ENCODE data around the gene C20orf141.

Gene C20orf141

DNA sequence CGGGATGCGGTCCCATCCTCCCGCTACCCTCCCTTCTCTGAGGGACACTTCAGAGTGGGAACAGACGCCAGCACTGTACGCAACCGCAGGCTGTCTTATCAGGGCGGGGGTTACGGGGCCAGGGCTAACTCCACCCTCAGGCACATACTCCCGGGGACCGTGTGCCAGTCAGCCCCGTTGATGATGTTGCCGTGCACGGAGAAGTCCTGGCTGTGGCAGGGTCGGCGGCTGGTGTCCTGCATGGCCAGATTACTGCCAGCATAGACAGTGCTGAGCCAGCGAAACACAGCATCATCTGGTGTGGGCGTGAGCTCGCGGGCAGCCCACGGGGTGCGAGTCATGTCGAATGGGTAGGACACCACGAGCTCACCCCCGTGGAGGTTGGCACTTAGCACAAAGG, 19.3 kb upstream of the C20orf141 start:
- TF ChIP-seq, protein P1, sequence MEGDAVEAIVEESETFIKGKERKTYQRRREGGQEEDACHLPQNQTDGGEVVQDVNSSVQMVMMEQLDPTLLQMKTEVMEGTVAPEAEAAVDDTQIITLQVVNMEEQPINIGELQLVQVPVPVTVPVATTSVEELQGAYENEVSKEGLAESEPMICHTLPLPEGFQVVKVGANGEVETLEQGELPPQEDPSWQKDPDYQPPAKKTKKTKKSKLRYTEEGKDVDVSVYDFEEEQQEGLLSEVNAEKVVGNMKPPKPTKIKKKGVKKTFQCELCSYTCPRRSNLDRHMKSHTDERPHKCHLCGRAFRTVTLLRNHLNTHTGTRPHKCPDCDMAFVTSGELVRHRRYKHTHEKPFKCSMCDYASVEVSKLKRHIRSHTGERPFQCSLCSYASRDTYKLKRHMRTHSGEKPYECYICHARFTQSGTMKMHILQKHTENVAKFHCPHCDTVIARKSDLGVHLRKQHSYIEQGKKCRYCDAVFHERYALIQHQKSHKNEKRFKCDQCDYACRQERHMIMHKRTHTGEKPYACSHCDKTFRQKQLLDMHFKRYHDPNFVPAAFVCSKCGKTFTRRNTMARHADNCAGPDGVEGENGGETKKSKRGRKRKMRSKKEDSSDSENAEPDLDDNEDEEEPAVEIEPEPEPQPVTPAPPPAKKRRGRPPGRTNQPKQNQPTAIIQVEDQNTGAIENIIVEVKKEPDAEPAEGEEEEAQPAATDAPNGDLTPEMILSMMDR (conservative IDR thresholded peaks at IDR 0.05; ENCODE audit: low read depth, low read length) = no peak
- H3K4me3 ChIP-seq (ENCODE audit: low read length) = no peak overlapping the region
- no peak for DNase-seq (ENCODE audit: low read depth)

DNA sequence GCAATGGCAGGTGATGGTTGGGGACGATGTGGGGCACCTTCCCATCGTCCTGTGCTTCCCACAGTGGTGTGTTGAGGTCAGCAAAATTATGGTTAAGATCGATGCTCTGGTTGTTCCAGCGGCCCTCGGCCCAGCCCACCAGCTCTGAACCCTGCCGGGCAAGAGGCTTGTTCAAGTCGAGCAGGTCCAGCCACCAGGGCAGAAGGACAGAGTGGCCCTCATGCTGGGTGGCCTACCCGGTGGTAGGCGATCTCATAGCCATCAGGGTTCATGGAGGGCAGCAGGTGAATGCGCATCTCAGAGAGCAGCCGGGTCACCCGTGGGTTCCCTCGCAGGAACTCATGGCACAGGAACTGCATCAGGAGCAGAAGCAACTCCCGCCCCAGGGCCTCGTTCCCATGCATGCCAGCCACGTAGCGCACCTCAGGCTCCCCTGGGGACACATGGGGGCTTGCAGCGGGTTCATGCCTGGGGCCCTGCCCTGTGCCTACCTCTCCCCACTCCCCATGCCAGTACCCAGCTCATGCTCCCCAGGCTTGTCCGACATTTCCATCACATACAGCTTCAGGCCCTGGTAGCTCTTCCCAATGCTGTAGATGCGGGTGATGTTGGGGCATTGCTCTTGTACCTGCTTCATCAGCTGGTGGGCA, 18.7 kb upstream of the C20orf141 start:
- TF ChIP-seq, protein P1 (conservative IDR thresholded peaks at IDR 0.05; ENCODE audit: low read depth, low read length) = no peak
- DNase-seq (ENCODE audit: low read depth) = no peak
- H3K4me3 ChIP-seq (ENCODE audit: low read length) = no peak overlapping the region

DNA sequence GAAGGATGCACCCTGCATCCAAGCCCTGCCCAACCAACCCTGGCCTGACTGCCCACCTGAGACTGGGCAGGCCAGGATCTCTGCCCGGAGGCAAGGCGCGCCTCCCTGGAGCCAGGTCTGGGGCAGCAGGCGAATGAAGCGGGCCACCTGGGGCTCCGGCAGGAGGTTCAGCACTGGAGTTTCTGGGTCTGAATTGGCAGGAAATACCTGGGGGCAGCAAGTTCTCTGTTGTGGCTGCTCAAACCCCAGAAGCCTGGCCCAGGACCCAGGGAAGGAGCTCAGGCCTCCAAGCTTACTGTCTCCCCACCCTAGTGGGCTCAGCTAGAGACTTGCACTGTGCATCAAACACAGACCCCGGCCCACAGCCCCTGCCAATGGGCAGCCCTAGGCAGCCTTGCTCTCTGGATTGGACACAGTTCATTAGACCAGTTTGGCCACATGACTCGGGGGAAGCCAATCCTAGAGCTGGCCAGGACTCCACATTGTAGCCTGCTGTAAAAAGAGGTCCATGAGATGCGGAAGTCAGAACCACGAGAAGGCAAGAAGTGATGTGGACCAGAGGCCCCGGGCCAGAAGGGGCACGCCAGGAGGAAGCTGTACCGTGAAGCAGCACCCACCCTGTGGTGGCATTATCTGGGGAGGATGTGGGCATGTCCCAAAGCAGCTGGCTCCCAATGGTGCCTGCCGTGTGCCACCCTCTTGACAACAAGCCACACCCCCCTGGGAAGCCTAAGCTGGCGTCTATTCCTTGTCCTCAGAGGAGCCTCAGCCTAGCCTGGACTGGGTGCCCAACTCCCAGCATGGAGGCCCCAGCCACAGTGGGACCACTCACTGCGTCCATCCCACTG, 17.4 kb upstream of the C20orf141 start:
- no peak overlapping the region for H3K4me3 ChIP-seq (ENCODE audit: low read length)
- TF ChIP-seq, protein P1 (conservative IDR thresholded peaks at IDR 0.05; ENCODE audit: low read depth, low read length) = no peak
- no peak for DNase-seq (ENCODE audit: low read depth)

DNA sequence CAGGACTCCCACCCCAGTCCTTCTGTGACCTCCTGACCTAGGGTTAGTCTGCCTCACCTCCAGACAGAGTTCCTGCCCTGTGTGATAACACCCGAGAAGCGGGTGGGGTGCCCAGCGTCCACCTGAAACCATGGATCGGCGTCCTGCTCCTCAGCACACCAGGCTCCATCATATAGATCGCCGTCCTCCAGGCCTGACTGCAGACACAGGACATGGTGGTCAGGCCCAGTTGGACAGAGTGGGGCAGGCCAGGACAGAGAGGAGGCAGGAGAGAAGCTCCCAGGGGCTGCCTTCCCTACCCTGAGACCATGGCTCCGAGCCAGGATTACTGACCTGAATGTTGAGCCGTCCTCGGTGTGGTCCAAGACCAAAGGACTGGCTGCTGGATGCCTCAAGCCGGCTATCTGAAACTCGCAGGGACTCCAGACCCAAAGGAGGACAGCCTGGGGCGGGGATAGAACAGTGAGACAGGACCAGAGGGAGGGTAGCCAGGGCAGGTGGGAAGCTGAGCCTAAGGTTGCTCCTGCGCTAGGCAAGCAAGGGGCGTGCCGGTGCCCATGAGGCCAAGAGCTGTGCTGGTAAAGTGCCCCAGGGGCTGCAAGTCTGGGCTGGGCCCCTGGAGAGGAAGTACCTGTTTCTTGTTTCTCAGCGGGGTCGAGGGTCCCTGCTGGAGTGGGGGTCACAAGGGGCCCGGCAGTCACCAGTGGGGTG, 16.5 kb upstream of the C20orf141 start:
- H3K4me3 ChIP-seq (ENCODE audit: low read length) = no peak overlapping the region
- TF ChIP-seq, protein P1 (conservative IDR thresholded peaks at IDR 0.05; ENCODE audit: low read depth, low read length) = no peak
- no peak for DNase-seq (ENCODE audit: low read depth)

DNA sequence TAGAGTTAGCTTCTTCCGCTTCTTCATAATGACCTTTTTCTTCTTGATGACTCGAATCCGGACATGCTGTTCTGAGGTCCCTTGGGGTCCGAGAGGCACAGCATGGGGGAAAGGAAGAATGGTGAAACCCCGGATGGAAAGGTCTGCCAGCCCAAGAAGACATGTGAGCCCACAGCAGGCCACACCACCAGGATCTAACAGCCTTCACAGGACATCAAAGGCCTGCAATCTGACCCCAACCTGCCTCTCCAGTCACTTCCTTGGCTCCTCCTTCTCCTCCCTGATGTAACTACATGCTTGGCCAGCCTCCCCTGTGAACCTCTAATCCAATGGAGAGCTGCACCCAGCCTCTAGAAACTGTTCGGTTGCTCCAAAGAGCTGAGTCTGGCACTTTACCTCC, 16.0 kb upstream of the C20orf141 start:
- TF ChIP-seq, protein P1 (conservative IDR thresholded peaks at IDR 0.05; ENCODE audit: low read depth, low read length) = no peak
- no peak overlapping the region for H3K4me3 ChIP-seq (ENCODE audit: low read length)
- no peak for DNase-seq (ENCODE audit: low read depth)

DNA sequence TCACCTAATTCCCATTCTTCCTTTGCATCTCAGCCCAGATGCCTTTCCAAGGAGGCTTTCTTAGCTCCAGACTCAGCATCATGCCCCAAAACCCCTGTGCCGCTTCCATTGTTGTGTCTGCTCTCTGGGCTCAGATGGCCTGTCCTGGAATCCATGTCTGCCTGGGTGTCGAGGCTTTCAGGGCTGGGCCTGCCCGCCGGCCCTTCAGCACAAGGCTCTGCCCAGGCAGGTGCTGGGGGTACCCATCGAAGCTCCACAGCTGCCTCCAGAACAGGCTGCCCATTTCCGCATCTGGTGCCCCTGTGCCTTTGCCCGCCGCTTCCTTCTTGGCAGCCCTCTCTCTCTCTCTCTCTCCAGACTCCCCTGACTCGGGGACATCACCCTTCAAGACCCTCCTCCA, 15.5 kb upstream of the C20orf141 start:
- DNase-seq (ENCODE audit: low read depth) = no peak
- TF ChIP-seq, protein P1 (conservative IDR thresholded peaks at IDR 0.05; ENCODE audit: low read depth, low read length) = no peak
- no peak overlapping the region for H3K4me3 ChIP-seq (ENCODE audit: low read length)

Measured in retinal pigment epithelial cell (primary cell).